HK-2 (cell line): ENCODE results near the gene OR11A1.
"Not testable (repeated sequence)": the region's sequence is repeated elsewhere in the genome, so short reads cannot be mapped to it uniquely, and the experiment has no call there.

ENCODE experiments used
- DNase-seq: peaks from one replicate; pipeline ENCODE4 v3.0.0-alpha.2; 2018; ENCODE audit not compliant: unreplicated experiment

Gene OR11A1

DNA sequence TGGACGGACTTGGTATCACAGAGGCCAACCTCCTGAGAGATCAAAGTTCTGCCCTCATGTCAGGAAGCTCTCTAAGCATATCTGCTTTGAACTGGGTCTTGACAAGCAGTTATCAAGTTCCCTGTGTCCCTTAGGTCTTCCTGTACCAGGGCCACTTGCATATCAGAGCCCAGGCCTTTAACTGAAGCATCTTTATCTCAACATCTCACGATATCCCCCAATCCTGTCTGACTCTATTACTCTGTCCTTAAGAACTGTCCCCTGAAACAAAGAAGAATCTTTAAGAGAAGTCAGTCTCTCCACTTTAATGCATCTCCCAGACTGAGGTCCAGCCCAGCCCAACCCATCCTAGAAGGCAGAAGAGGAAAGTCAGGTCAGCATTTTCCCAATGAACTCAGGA is 22.7 kb upstream of the OR11A1 start:
- no peak for DNase-seq

DNA sequence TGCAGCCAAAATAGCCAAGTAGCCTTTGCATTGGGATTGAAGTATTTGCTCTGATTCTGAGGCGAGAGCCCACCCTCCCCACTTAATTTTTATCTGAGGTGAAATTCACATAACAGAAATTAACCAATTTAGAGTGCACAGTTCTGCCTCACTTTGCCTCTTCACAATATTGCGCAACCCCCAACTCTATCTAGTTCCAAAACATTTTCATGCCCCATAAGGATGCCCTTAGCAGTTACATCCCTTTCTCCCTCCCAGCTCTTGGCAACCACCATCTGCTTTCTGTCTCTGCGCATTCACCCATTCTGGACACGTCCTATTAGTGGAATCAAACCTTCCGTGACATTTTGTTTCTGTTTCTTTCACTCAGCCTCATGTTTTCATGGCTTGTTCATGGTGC is 21.9 kb upstream of the OR11A1 start:
- DNase-seq, result no peak

DNA sequence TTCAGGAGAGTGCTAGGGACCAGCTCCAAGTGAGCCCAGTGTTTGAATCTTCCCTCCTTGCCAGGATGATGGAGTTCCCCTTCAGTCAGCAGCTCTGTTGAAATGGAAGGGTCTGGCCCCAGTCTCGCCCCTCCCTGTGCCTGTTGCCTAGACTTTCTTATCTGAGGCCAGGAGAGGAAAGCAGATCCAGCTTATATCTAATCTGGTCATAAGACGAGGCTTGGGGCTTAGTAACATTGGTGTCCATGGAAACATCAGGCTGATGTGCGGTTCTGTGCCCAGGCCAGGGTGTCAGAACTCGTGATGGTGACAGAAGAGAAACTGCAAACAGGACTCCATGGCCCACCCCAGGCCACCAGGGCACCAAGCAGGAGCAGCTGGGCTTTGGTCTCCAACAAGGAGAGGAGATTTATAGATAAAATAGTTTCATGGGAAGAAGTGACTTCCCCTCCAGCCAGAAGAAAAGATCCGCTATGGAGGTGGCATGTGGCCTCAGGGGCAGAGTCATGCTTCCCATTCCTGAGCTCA is 21.1 kb upstream of the OR11A1 start:
- DNase-seq, result no peak

DNA sequence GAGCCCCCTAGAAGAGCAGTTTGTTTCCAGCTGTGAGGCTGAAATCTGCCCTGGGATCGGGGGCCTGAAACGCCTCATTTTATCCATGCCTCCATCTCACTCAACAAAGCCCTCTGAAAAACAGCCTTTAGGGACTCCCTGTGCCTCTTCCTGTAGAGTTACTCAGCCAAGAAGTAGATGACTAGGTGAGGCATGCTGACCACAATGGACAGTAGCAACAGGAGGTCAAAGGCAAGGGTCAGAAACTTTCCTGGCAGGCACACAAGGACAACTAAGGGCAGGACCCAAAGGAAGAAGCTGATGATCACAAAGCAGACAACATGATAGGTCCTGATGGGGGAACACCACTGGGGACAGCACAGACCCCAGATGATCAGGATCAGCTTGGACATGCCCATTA is 18.1 kb upstream of the OR11A1 start:
- no peak for DNase-seq

DNA sequence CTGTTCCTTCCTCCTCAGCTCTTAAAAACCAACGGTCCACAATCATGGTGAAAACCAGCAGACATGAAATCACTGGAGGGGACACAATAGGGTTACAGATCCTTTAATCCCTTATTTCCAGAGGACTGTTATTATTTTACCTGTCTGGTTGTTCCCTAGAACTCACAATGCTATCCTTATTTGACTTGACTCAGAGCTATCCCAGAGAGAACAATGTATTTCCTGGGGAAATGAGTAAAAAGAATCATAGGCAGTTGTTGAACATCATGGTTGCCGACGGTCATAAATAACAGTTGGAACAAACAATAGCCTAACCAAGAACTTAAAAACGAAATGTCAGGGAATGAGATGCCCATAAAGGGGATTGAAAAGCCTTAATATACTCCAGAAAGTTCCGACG is 9.4 kb upstream of the OR11A1 start:
- DNase-seq, result no peak

DNA sequence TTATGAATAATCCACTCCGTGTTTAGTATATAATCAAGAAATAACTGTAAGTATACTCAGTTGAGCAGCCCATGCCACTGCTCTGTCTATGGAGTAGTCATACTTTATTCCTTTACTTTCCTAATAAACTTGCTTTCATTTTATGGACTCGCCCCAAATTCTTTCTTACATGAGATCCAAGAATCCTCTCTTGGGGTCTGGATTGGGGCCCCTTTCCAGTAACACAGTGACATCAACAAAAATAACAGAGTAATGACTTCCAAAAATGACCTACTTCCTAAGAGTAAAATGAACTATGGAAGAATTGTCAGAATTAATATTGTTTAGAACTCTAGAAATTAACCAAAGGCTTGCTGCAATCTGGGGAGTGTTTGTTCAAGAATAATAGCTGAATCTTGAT is 8.9 kb upstream of the OR11A1 start:
- no peak for DNase-seq

DNA sequence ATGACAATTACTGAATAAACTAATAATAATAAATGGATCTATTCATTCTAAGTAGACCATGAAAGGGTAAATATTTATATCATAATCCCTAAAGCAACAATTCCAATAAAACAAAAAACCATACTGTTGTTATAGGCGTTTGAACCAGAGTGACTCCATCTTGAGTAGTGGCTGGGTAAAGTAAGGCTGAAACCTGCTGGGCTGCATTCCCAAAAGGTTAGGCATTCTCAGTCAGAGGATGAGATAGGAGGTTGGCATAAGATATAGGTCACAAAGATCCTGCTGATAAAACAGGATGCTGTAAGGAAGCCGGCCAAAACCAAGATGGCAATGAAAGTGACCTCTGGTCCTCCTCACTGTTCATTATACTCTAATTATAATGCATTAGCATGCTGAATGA is 8.4 kb upstream of the OR11A1 start:
- no peak for DNase-seq

DNA sequence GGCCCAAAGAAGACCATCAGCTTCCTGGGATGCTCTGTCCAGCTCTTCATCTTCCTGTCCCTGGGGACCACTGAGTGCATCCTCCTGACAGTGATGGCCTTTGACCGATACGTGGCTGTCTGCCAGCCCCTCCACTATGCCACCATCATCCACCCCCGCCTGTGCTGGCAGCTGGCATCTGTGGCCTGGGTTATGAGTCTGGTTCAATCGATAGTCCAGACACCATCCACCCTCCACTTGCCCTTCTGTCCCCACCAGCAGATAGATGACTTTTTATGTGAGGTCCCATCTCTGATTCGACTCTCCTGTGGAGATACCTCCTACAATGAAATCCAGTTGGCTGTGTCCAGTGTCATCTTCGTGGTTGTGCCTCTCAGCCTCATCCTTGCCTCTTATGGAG is 5.2 kb upstream of the OR11A1 start:
- no peak for DNase-seq

DNA sequence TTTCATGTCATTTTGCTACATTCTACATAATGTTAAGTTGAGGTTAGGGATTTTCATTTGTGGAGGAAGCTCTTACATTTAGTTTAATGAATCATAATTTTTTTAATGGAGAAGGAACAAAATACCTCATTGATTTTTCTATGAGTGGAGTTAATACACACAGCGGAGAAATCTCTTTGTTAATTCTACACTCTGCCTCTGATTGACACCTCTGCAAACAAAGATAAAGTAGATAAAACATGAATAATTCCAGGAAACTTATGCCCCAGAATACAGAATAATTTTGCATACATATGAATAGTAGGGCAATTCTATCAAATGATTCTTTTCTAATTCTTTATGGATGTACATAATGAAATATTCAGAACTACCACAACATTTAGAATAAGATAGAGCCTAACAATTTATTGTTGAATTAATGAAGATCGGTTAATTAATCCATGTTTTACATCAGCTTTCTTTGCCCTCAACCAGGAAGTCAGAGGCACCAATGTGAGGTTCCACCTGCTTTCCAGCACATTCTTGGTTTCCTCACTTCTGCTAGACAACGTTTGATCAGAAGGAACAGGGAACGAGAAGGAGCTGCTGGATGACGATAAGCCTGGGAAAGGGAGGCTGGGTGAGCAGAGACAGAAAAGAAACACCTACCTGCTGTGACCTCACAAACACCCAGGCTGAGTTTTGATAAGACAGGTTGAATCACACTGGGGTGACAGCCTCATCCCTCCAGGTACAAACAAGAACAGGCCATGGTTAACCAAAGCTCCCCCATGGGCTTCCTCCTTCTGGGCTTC is 4.3 kb upstream of the OR11A1 start:
- DNase-seq, result no peak

DNA sequence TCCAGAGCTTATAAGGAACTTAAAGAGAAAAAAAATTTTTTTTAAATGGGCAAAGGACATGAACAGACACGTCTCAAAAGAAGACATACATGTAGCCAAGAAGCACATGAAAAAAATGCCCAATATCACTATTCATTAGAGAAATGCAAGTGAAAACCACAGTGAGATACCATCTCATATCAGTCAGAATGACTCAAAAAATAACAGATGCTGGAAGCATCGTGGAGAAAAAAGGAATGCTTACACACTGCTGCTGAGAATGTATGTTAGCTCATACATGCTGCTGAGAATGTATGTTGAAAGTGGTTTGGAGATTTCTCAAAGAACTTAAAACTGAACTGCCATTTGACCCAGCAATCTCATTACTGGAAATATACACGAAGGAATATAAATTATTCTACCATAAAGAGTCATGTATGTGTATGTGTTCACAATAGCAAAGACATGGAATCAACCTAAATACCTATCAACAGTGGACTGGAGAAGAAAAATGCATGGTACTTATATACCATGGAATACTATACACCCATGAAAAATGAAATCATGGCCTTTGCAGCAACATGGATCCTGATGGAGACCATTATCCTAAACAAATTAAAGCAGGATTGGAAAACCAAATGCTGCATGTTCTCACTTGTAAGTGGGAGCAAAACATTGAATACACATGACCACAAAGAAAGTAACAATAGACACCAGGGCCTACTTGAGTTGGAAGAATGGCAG is 5.2 kb downstream of the OR11A1 start:
- no peak for DNase-seq

DNA sequence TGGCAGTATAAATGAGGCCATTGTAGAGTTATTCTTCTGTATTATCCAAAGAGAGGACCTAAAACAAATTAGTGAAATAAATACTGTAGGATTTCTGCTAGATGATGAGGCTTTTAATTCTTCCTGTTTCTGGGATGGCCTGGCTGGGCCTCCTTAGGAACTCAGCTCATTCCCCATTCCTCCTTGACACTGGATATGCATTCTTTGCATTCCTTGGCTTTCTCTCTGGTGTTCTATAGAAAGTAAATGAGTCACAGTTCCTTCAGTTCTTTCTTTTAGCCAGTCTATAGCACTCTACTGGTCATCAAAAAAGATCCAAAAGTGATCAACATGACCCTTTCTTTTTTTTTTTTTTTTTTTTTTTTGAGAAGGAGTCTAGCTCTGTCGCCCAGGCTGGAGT is 9.2 kb downstream of the OR11A1 start:
- no peak for DNase-seq

DNA sequence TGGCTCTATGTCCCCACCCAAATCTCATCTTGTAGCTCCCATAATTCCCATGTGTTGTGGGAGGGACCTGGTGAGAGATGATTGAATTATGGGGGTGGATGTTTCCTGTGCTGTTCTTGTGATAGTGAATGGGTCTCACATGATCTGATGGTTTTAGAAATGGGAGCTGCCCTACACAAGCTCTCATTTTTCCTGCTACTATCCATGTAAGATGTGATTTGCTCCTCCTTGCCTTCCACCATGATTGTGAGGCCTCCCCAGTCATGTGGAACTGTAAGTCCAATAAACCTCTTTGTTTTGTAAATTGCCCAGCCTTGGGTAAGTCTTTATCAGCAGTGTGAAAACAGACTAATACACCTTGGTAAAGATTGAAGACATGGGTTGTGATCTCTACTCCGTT is 12.8 kb downstream of the OR11A1 start:
- not testable (repeated sequence) for DNase-seq

DNA sequence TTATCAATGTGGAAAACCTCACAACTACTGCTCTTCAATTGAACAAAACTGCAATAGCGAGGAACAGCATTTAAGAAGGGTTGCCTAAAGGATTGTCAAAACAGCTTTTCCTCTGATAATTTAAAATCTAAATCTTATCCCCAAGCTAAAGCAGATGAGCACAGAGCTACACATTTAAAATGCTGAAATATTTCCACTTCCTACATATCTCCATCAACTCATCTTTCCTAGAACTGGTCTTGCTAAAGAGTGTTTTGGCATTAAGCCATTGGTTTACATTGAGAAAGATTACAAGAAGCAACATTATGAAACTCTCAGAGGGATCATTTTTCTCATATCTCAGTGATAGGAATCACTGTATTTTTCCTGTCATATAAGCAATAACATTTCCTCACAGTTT is 14.2 kb downstream of the OR11A1 start:
- no peak for DNase-seq

DNA sequence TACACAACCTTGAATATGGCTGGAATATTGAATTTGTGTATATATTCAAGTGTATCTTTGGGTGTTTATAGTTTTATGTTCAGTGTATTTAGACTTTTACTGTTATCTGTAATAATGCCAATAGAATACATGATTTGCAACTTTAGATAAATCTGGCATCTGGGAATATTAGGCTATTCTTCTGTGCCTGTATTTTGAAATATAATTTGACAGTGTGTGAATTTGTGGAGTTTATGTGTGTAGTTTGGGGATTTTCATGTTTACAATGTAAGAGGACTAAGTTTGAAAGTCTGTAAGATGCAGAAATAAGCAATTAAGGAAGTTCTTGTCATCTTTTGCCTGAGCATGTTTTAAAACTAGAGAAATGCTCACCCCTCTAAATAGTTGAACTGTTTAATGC is 17.9 kb downstream of the OR11A1 start, which contains the start of gene OR10C1:
Gene OR10C1, plus strand, starts transcription at position 301 of the 400 bp plus-strand sequence. CDS start 710 bp downstream, outside the sequence.
- DNase-seq, result no peak

DNA sequence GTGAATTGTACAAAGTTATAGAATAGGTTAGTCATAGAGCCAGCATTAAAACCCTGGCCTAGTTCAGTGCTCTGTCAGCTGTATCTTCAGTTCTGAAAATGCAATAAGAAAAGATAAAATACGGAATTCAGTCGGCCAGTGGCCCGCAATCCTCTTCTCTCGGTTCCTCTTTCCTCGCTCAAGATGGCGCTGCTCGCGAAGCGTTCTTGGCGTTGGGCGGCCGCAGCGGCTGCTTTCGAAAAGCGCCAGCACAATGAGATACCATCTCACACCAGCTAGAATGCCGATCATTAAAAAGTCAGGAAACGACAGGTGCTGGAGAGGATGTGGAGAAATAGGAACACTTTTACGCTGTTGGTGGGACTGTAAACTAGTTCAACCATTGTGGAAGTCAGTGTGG is 20.1 kb downstream of the OR11A1 start:
- not testable (repeated sequence) for DNase-seq

DNA sequence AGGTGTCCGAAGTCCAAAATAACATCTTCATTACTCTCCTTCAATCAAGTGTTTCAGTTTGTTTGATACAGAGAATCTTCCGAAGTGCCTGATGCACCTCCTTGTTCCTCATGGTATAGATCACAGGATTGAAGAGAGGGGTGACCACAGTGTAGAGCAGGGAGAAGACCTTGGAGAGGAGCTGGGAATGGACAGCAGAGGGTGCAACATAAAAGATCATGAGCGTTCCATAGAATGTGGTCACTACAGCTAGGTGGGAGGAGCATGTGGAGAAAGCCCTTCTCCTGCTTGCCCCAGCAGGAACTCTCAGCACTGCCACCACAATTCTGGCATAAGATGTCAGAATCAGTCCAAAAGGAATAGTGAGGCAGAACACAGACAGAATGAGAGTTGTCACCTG is 30.2 kb downstream of the OR11A1 start:
- no peak for DNase-seq

DNA sequence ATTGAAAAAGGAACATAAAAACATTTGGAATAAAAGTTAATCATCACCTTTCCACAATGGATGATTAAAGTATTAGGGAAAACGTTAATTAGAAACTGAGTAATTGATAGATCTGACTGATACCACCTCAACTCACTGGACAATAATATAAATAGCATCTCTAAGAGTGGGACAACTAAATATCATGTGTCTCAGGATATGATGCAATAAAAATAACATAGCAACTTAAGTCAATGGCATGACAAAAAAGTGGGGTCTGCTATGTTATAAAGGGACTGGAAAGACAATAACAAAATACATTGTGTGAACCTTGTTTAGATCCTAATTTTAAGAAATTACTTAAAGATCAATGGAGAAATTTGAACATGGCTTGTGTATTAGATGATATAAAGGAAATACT is 31.8 kb downstream of the OR11A1 start:
- DNase-seq, result no peak

DNA sequence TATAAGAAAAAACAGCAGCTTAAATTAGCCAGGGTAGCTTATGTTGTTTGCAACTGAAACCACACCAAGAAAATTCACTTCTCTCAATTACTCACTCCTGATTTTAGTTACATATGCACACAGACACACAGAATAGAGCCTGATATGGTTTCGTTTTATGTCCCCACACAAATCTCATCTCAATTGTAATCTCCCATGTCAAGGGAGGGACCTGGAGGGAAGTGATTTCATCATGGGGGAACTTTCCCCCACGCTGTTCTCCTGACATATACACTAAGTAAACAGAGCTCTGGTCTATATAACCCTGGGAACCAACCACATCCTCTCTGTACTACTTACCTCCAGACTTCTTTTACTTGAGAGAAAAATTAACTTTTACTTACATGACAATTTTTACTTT is 32.3 kb downstream of the OR11A1 start:
- no peak for DNase-seq

DNA sequence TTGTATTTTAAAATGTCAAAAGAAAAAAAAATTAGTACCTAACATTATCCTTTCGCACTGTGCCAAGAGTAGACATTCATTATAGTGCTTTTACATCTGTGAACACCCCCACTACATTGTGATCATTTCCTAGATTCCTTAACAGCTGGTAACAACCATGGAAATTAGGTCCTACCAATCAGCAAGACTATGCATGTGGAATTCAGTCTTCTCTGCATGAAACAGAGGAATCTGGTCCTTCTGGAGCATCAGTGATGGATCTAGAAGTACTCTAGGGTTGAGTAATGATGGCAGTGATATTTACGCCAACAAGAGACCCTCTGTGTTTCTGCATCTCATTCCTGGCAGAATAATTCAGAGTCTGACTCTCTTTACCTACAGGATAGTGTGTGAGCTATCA is 32.7 kb downstream of the OR11A1 start:
- no peak for DNase-seq

DNA sequence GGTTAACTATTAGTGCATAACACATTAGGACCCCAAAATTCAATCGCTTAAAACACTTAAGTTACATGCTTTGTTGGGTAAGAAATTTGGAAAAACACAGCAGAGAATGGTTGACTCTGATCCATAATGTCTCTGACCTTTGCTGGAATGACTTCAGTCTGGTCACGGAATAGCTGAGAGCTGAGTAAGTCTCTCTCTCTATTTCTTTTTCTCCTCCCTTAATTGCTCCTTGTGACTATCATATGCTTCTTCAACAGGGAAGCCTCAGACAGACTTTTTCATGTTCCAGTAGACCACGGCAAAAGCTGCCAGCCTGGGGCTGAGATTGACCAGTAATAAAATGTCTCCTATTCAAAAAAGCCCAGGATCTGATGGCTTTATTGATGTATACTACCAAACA is 37.4 kb downstream of the OR11A1 start:
- no peak for DNase-seq

DNA sequence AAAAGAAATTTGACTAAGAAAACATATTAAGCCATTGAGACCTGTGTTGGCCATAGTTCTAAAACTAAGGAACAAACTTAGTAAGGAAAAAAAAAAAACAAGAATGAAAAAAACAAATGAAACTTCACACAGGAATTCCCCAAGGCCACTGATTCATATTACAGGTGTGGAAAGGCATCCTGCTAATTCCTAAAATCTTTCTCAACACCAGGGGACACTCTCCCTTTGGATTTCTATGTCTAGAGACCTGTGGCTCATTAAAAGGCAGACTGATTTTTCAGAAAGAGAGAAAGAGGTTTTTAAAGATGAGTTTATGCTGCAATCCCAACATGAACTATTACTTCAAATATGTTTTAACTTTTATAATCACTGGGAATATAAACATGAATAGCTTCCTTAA is 42.3 kb downstream of the OR11A1 start, which contains the start of gene OR12D1:
Gene OR12D1, plus strand, starts transcription at position 341 of the 400 bp plus-strand sequence.
- no peak for DNase-seq

DNA sequence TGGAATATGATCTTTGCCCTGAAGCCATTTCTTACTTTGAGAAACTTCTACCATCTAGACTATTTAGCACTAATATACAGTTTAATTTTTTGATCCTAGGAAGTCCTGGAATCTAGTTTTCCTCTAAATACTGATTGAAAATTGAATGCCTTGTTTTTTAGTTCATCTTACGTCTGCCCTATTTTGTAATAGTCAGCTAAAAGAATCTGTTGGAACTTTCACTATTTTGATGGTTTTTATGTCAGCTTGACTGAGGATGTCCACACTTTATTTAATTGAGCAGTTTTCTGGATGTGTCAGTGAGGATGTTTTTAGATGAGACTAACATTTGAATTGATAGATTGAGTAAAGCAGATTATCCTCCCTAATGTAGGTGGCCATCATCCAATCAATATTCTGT is 53.1 kb downstream of the OR11A1 start:
- DNase-seq, result no peak

DNA sequence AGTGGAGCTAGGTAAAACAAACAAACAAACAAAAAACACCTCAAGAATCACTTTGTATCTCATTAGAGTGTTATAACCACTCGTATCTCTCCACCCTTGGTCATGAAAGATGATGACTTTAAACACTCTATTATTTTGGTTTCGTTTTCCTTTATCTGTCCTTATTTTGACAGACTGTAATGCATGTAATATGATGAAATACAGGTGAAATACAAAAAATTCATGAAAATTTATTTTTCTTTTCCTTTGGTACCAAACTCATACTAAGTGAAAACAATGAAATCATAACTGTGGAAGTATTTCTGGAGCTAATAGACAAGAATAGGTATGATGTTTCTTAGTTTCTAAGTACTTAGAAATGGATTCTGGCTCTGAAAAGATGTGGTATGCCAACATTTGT is 57.3 kb downstream of the OR11A1 start:
- no peak for DNase-seq
